DMS153 treated with DMSO at 0.1 percent for 48 hours (cell line): Measurements from ENCODE around the gene GOLGA6D.
"Not testable (repeated sequence)": the region's sequence is repeated elsewhere in the genome, so short reads cannot be mapped to it uniquely, and the experiment has no call there.

Experiments
- DNase-seq: peaks from one replicate; lab custom pipeline; 2025; ENCODE audit not compliant: unreplicated experiment; lab: John Stamatoyannopoulos, UW

Gene GOLGA6D

GRCh38 chr15:75284152-75284551 lies 1.5 kb downstream of the GOLGA6D start:
- not testable (repeated sequence) for DNase-seq

GRCh38 chr15:75293660-75294059 lies 11.0 kb downstream of the GOLGA6D start:
- not testable (repeated sequence) for DNase-seq

GRCh38 chr15:75298541-75299310 lies 16.1 kb downstream of the GOLGA6D start:
- DNase-seq = not testable (repeated sequence)

GRCh38 chr15:75299311-75299688 lies 16.7 kb downstream of the GOLGA6D start:
- DNase-seq = not testable (repeated sequence)

GRCh38 chr15:75300026-75300425 lies 17.4 kb downstream of the GOLGA6D start:
- DNase-seq = not testable (repeated sequence)

- no peak for DNase-seq
Observed at GRCh38 chr15:75302318-75302717, 19.7 kb downstream of the GOLGA6D start.

- DNase-seq = not testable (repeated sequence)
Observed at GRCh38 chr15:75302753-75303152, 20.1 kb downstream of the GOLGA6D start.

GRCh38 chr15:75306188-75306587 lies 23.6 kb downstream of the GOLGA6D start:
- DNase-seq = no peak

- DNase-seq = no peak
Observed at GRCh38 chr15:75307778-75308390, 25.2 kb downstream of the GOLGA6D start.

GRCh38 chr15:75309711-75310110 lies 27.1 kb downstream of the GOLGA6D start:
- DNase-seq = no peak

GRCh38 chr15:75312548-75312947 lies 29.9 kb downstream of the GOLGA6D start:
- DNase-seq = not testable (repeated sequence)

- no peak for DNase-seq
Observed at GRCh38 chr15:75313116-75313845, 30.6 kb downstream of the GOLGA6D start.

- DNase-seq = no peak
Observed at GRCh38 chr15:75314552-75315290, 32.1 kb downstream of the GOLGA6D start.

GRCh38 chr15:75319231-75319897 lies 36.7 kb downstream of the GOLGA6D start:
- not testable (repeated sequence) for DNase-seq

- DNase-seq = no peak
Observed at GRCh38 chr15:75321711-75322110, 39.1 kb downstream of the GOLGA6D start.

GRCh38 chr15:75325922-75326321 lies 43.3 kb downstream of the GOLGA6D start:
- DNase-seq = no peak

GRCh38 chr15:75327005-75327404 lies 44.4 kb downstream of the GOLGA6D start:
- DNase-seq = no peak

GRCh38 chr15:75327491-75327890 lies 44.9 kb downstream of the GOLGA6D start:
- DNase-seq = no peak

- DNase-seq = no peak
Observed at GRCh38 chr15:75328493-75329314, 46.1 kb downstream of the GOLGA6D start.

- DNase-seq = no peak
Observed at GRCh38 chr15:75329571-75329970, 46.9 kb downstream of the GOLGA6D start.
